Measurements from ENCODE around the gene RGMB. TPM values are rescaled to one million over a fixed set of nuclear protein-coding genes. Genes with fewer than 3 reads are reported as not detected.

RGMB gene
- total RNA-seq, 1 experiment from 2014 or later, result 19.3 TPM

- peaks cover 34 to 36% of the 10 kb centered on the region in 2 experiments for H3K9me3 Mint-ChIP-seq
Measured at GRCh38 chr5:98804066-98804465, 30.6 kb downstream of the RGMB start.

More at GRCh38 chr5:98804066-98804465, 30.6 kb downstream of the RGMB start:
- no peak overlapping the region for H4K5ac ChIP-seq (ENCODE audit: insufficient read length, low read depth, low read length)
- H2BK15ac ChIP-seq (ENCODE audit: low read depth, low read length), result no peak overlapping the region
- H3K23ac ChIP-seq (ENCODE audit: insufficient read length, low read depth, low read length), result no peak overlapping the region
- H3K79me1 ChIP-seq (ENCODE audit: insufficient read depth, low read depth, low read length, poor library complexity, severe bottlenecking), result no peaks in the 10 kb centered on the region
- H3K4ac ChIP-seq (ENCODE audit: low read depth, low read length), result no peak overlapping the region
- no peaks in the 10 kb centered on the region for H3K4me1 ChIP-seq (ENCODE audit: insufficient read depth, low read length)
- no peak overlapping the region for H3K56ac ChIP-seq (ENCODE audit: insufficient read length, low read depth, low read length)
- no peak overlapping the region for H3K18ac ChIP-seq (ENCODE audit: insufficient read length, low read depth, low read length)
- H2BK5ac ChIP-seq (ENCODE audit: insufficient read length, low read length), result no peak overlapping the region
- H3K14ac ChIP-seq (ENCODE audit: insufficient read depth, low read length), result no peak overlapping the region
- Mint-ChIP-seq H3K27me3 (ENCODE audit: low read depth) (no peaks in the 10 kb centered on the region), H3K27ac (no peak overlapping the region), H3K4me1 (no peaks in the 10 kb centered on the region), H3K36me3 (ENCODE audit: insufficient read depth in 1 of 3, low read depth in 3 of 3) (peaks cover 16 to 30% (median 18%) of the 10 kb centered on the region in 3 experiments), H3K4me3 (no peak overlapping the region)
- no peak overlapping the region for H3K27ac ChIP-seq (ENCODE audit: insufficient read length, low read depth, low read length)
- H2BK12ac ChIP-seq (ENCODE audit: insufficient read length, low read depth, low read length), result no peak overlapping the region
- no peak overlapping the region for H3T11ph ChIP-seq (ENCODE audit: low read length)
- H2BK20ac ChIP-seq (ENCODE audit: low read depth, low read length, poor library complexity, severe bottlenecking), result no peak overlapping the region
- TF ChIP-seq, protein P1, sequence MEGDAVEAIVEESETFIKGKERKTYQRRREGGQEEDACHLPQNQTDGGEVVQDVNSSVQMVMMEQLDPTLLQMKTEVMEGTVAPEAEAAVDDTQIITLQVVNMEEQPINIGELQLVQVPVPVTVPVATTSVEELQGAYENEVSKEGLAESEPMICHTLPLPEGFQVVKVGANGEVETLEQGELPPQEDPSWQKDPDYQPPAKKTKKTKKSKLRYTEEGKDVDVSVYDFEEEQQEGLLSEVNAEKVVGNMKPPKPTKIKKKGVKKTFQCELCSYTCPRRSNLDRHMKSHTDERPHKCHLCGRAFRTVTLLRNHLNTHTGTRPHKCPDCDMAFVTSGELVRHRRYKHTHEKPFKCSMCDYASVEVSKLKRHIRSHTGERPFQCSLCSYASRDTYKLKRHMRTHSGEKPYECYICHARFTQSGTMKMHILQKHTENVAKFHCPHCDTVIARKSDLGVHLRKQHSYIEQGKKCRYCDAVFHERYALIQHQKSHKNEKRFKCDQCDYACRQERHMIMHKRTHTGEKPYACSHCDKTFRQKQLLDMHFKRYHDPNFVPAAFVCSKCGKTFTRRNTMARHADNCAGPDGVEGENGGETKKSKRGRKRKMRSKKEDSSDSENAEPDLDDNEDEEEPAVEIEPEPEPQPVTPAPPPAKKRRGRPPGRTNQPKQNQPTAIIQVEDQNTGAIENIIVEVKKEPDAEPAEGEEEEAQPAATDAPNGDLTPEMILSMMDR (conservative IDR thresholded peaks at IDR 0.05), result no peak
- H2AK5ac ChIP-seq (ENCODE audit: insufficient read length, low read length), result no peak overlapping the region
- no CpG with 5 or more reads among the region's 2 CpGs for WGBS (ENCODE audit: extremely low coverage, insufficient read length, low lambda C conversion rate)
- no peak overlapping the region for H4K8ac ChIP-seq (replicated peaks; ENCODE audit: insufficient read length, low read depth, low read length)
- H4K91ac ChIP-seq (ENCODE audit: insufficient read length, low read depth, low read length), result no peak overlapping the region
- H3K23me2 ChIP-seq (ENCODE audit: insufficient read length, low read depth, low read length, poor library complexity, severe bottlenecking), result no peaks in the 10 kb centered on the region
- no peaks in the 10 kb centered on the region for H3K9me3 ChIP-seq (ENCODE audit: control insufficient read depth, low read depth, low read length)
- no peaks in the 10 kb centered on the region for H3K27me3 ChIP-seq (ENCODE audit: insufficient read depth, low read length)
- no peaks in the 10 kb centered on the region for H3K79me2 ChIP-seq (ENCODE audit: insufficient read depth, low read length)
- DNase-seq, result no peak
- no peak overlapping the region for H2AFZ ChIP-seq (ENCODE audit: low read length)
- no peak overlapping the region for H3K4me2 ChIP-seq (ENCODE audit: insufficient read depth, insufficient read length, low read length)
- H3K9ac ChIP-seq (ENCODE audit: extremely low read depth, insufficient read length, low read length), result no peak overlapping the region
- no peaks in the 10 kb centered on the region for H4K20me1 ChIP-seq (ENCODE audit: control insufficient read depth, insufficient read depth, insufficient read length)
- no peak overlapping the region for H2BK120ac ChIP-seq (ENCODE audit: low read depth, low read length, poor library complexity, severe bottlenecking)
